Measurements from ENCODE around the gene CDK14. TPM values are rescaled to one million over a fixed set of nuclear protein-coding genes. Genes with fewer than 3 reads are reported as not detected.

Gene CDK14
- total RNA-seq, 1 donor from 2014 or later = 1.6 TPM

DNA sequence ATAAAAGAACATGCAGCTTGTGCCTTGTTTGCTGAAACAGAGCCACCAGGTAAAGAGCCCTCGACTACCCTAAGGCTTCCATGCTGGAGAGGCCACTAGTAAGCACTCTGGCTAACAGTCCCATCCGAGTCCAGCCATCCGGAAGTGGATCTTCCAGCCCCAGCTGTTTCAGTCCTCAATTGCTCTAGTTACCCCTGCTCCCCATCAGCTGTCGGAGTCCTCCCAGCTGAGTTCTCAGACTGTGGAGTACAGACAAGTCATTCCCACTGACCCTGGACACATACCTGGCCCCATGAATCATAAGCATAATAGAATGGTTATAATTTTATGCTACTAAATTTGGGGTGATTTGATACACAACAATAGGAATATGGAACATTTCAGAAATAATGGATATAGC is 654.6 kb downstream of the CDK14 start:
- H3K27ac Mint-ChIP-seq = no peak overlapping the region
- H3K27me3 Mint-ChIP-seq (ENCODE audit: insufficient read depth) = no peaks in the 10 kb centered on the region
- no peaks in the 10 kb centered on the region for H3K4me1 Mint-ChIP-seq (ENCODE audit: low read depth)
- intact Hi-C loops (cut with micrococcal nuclease) = no loop called here
- H3K9me3 Mint-ChIP-seq = peaks cover 8% of the 10 kb centered on the region
- no peaks in the 10 kb centered on the region for H3K36me3 Mint-ChIP-seq (ENCODE audit: low read depth)
- no peak overlapping the region for H3K4me3 Mint-ChIP-seq
- no peak for DNase-seq (ENCODE audit: low spot score)

- Mint-ChIP-seq H3K9me3 (peaks cover 15% of the 10 kb centered on the region), H3K36me3 (ENCODE audit: low read depth) (no peaks in the 10 kb centered on the region)
These were observed 655.8 kb downstream of the CDK14 start for GRCh38 chr7:91251877-91252276.

More at GRCh38 chr7:91251877-91252276, 655.8 kb downstream of the CDK14 start:
- H3K4me3 Mint-ChIP-seq = no peak overlapping the region
- no peaks in the 10 kb centered on the region for H3K4me1 Mint-ChIP-seq (ENCODE audit: low read depth)
- no peak for DNase-seq (ENCODE audit: low spot score)
- intact Hi-C loops (cut with micrococcal nuclease) = no loop called here
- no peak overlapping the region for H3K27ac Mint-ChIP-seq
- no peaks in the 10 kb centered on the region for H3K27me3 Mint-ChIP-seq (ENCODE audit: insufficient read depth)

Other genes starting within 250 kb of the CDK14 start
- gene GTPBP10, start 249.6 kb upstream of the CDK14 start, total RNA-seq = 32.6 and 36.2 TPM in 2 replicates
- 4.4 and 6.2 TPM in 2 replicates for gene CLDN12, start 192.9 kb upstream of the CDK14 start, total RNA-seq
- not detected in 2 replicates for gene PTTG1IP2, start 126.7 kb upstream of the CDK14 start, total RNA-seq

Data from activated T-helper 1 cell treated with anti-CD3 and anti-CD28 coated beads, Interleukin-12 subunit alpha, Interleukin-12 subunit beta, Interleukin-2, Interleukin-4 antibody, amounts not matched to agents 30 ng/mL and 10 ng/mL and 1 ng/mL, durations not matched to agents 14 hours and 24 hours and 36 hours (primary cell).